HepG2 (cell line): ENCODE results near the gene PDGFRB. TPM values are rescaled to one million over a fixed set of nuclear protein-coding genes. Genes with fewer than 3 reads are reported as not detected.

Experiments used
- ARID2 ChIP-seq: sonication (generic); formaldehyde crosslinking; IDR thresholded peaks from 2 replicates; pipeline ENCODE4 v1.8.1; 2022; ENCODE audit warnings: mild to moderate bottlenecking, missing genetic modification reagents, borderline replicate concordance
- DNMT1 ChIP-seq: sonication (generic); formaldehyde crosslinking; IDR thresholded peaks from 2 replicates; pipeline ENCODE4 v1.5.1; 2020; ENCODE audit warnings: mild to moderate bottlenecking, missing genetic modification reagents
- DNMT3B ChIP-seq: conservative IDR thresholded peaks from 2 replicates; pipeline ENCODE4 v1.6.1; 2016; ENCODE audit warnings: missing biosample characterization, control low read depth
- DPF2 ChIP-seq: sonication (generic); formaldehyde crosslinking; IDR thresholded peaks from 2 replicates; pipeline ENCODE4 v1.4.0; 2020; ENCODE audit warnings: mild to moderate bottlenecking, low read depth, missing genetic modification reagents, borderline replicate concordance
- ELF3 ChIP-seq: IDR thresholded peaks from 2 replicates; pipeline ENCODE4 v1.6.1; 2016; ENCODE audit warnings: missing genetic modification reagents, missing compliant biosample characterization
- RELA ChIP-seq: sonication (generic); formaldehyde crosslinking; IDR thresholded peaks from 2 replicates; pipeline ENCODE4 v1.4.0; 2020; ENCODE audit warnings: missing genetic modification reagents
- SKI ChIP-seq: fragments of 450-650 bp; IDR thresholded peaks from one replicate; pipeline ENCODE4 v1.6.1; 2018; ENCODE audit warnings: mild to moderate bottlenecking; ENCODE audit not compliant: partially characterized antibody
- TBX2 ChIP-seq: sonication (generic); formaldehyde crosslinking; IDR thresholded peaks from 2 replicates; pipeline ENCODE4 v1.5.0; 2020; ENCODE audit warnings: missing genetic modification reagents, mild to moderate bottlenecking, borderline replicate concordance
- TRIM24 ChIP-seq: sonication (generic); formaldehyde crosslinking; IDR thresholded peaks from 2 replicates; pipeline ENCODE4 v1.8.0; 2022; ENCODE audit warnings: mild to moderate bottlenecking, missing genetic modification reagents
- ZNF142 ChIP-seq: sonication (generic); formaldehyde crosslinking; IDR thresholded peaks from 2 replicates; pipeline ENCODE4 v1.4.0; 2020; ENCODE audit warnings: missing genetic modification reagents
- ZNF350 ChIP-seq: sonication (generic); formaldehyde crosslinking; IDR thresholded peaks from 2 replicates; pipeline ENCODE4 v1.4.0; 2020; ENCODE audit warnings: mild to moderate bottlenecking, low read depth, missing genetic modification reagents, borderline replicate concordance
- ZSCAN30 ChIP-seq: sonication (generic); formaldehyde crosslinking; IDR thresholded peaks from 2 replicates; pipeline ENCODE4 v1.5.0; 2020; ENCODE audit warnings: mild to moderate bottlenecking, missing genetic modification reagents
- ZSCAN9 ChIP-seq: IDR thresholded peaks from 2 replicates; pipeline ENCODE4 v1.6.1; 2016; ENCODE audit warnings: borderline replicate concordance
- polyA plus RNA-seq, 8 experiments: library from polyadenylated mRNA; depleted of rRNA in 3 of 8; stranded (reverse) in 7 of 8; unstranded in 1 of 8; fragments of >200 nt; fragmentation: Illumina TruSeq in 4 of 8; extraction: Trizol in 4 of 8; gene quantifications; 2 replicates each; pipeline versions ENCODE4 v1.2.1 to v1.2.3, GENCODE V29; 2011 to 2016; ENCODE audit warnings: low read depth in 4 of 8, missing spikeins in 1 of 8, mixed read lengths in 1 of 8; ENCODE audit not compliant: insufficient read depth in 1 of 8
- total RNA-seq, 5 experiments: library from RNA; depleted of rRNA; stranded (reverse); fragments of >200 nt; fragmentation: Illumina TruSeq; extraction: Trizol; gene quantifications; 2 replicates each; pipeline ENCODE4 v1.2.3, GENCODE V29; 2016; ENCODE audit warnings: low read depth in 1 of 5
- TF ChIP-seq, protein P1 (sequence below): sonication (generic); formaldehyde crosslinking; IDR thresholded peaks from 2 replicates; pipeline ENCODE4 v1.4.0; 2020; ENCODE audit warnings: missing genetic modification reagents, borderline replicate concordance
- TF ChIP-seq, protein P2 (sequence below): IDR thresholded peaks from 2 replicates; pipeline ENCODE4 v1.6.1; 2016
- TF ChIP-seq, protein P3 (sequence below): sonication (generic); formaldehyde crosslinking; IDR thresholded peaks from 2 replicates; pipeline ENCODE4 v1.4.0; 2020; ENCODE audit warnings: missing genetic modification reagents

Gene PDGFRB
- total and polyA plus RNA-seq, 2 of the 13 experiments (the other 11 are each of a cell fraction or from before 2014, with no cell fraction given): 4.0 to 21.0 TPM

- TF ChIP-seq ZNF142 (CRISPR knock-in tag): no peak
- TF ChIP-seq DNMT3B: no peak; the same call in 1 of the 2 replicates
- no peak for TF ChIP-seq SKI
- no peak for TF ChIP-seq RELA (CRISPR knock-in tag)
- TF ChIP-seq, protein P1, sequence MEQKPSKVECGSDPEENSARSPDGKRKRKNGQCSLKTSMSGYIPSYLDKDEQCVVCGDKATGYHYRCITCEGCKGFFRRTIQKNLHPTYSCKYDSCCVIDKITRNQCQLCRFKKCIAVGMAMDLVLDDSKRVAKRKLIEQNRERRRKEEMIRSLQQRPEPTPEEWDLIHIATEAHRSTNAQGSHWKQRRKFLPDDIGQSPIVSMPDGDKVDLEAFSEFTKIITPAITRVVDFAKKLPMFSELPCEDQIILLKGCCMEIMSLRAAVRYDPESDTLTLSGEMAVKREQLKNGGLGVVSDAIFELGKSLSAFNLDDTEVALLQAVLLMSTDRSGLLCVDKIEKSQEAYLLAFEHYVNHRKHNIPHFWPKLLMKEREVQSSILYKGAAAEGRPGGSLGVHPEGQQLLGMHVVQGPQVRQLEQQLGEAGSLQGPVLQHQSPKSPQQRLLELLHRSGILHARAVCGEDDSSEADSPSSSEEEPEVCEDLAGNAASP: peak; percentile 20; the same call in 1 of the 2 replicates
- 0 out of 2 replicates have a peak, but pooled peaks have one; percentile 23 for TF ChIP-seq ARID2 (CRISPR knock-in tag)
- no peak for TF ChIP-seq DNMT1
- peak; percentile 78; the same call in 1 of the 2 replicates for TF ChIP-seq TBX2
- peak; percentile 28; the same call in 1 of the 2 replicates for TF ChIP-seq ZSCAN9 (CRISPR knock-in tag)
- TF ChIP-seq ZNF350 (CRISPR knock-in tag): no peak
- TF ChIP-seq, protein P2, sequence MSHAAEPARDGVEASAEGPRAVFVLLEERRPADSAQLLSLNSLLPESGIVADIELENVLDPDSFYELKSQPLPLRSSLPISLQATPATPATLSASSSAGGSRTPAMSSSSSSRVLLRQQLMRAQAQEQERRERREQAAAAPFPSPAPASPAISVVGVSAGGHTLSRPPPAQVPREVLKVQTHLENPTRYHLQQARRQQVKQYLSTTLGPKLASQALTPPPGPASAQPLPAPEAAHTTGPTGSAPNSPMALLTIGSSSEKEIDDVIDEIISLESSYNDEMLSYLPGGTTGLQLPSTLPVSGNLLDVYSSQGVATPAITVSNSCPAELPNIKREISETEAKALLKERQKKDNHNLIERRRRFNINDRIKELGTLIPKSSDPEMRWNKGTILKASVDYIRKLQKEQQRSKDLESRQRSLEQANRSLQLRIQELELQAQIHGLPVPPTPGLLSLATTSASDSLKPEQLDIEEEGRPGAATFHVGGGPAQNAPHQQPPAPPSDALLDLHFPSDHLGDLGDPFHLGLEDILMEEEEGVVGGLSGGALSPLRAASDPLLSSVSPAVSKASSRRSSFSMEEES (CRISPR knock-in tag): peak; percentile 68; the same call in 1 of the 2 replicates
- TF ChIP-seq ELF3 (CRISPR knock-in tag): no peak; the same call in 1 of the 2 replicates
- TF ChIP-seq TRIM24 (CRISPR knock-in tag): no peak
- TF ChIP-seq, protein P3, sequence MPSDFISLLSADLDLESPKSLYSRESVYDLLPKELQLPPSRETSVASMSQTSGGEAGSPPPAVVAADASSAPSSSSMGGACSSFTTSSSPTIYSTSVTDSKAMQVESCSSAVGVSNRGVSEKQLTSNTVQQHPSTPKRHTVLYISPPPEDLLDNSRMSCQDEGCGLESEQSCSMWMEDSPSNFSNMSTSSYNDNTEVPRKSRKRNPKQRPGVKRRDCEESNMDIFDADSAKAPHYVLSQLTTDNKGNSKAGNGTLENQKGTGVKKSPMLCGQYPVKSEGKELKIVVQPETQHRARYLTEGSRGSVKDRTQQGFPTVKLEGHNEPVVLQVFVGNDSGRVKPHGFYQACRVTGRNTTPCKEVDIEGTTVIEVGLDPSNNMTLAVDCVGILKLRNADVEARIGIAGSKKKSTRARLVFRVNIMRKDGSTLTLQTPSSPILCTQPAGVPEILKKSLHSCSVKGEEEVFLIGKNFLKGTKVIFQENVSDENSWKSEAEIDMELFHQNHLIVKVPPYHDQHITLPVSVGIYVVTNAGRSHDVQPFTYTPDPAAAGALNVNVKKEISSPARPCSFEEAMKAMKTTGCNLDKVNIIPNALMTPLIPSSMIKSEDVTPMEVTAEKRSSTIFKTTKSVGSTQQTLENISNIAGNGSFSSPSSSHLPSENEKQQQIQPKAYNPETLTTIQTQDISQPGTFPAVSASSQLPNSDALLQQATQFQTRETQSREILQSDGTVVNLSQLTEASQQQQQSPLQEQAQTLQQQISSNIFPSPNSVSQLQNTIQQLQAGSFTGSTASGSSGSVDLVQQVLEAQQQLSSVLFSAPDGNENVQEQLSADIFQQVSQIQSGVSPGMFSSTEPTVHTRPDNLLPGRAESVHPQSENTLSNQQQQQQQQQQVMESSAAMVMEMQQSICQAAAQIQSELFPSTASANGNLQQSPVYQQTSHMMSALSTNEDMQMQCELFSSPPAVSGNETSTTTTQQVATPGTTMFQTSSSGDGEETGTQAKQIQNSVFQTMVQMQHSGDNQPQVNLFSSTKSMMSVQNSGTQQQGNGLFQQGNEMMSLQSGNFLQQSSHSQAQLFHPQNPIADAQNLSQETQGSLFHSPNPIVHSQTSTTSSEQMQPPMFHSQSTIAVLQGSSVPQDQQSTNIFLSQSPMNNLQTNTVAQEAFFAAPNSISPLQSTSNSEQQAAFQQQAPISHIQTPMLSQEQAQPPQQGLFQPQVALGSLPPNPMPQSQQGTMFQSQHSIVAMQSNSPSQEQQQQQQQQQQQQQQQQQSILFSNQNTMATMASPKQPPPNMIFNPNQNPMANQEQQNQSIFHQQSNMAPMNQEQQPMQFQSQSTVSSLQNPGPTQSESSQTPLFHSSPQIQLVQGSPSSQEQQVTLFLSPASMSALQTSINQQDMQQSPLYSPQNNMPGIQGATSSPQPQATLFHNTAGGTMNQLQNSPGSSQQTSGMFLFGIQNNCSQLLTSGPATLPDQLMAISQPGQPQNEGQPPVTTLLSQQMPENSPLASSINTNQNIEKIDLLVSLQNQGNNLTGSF: no peak
- 0 out of 2 replicates have a peak, but pooled peaks have one; percentile 41 for TF ChIP-seq DPF2
- TF ChIP-seq ZSCAN30: no peak
These were observed 12.7 kb downstream of the PDGFRB start (continued) for GRCh38 chr5:150142959-150143349.
